ENCODE results near the gene KCNB1. TPM values are rescaled to one million over a fixed set of nuclear protein-coding genes. Genes with fewer than 3 reads are reported as not detected.

KCNB1 gene
- total and polyA plus RNA-seq, 2 of the 4 experiments (the other 2 are of a cell fraction): 0.05 TPM; not detected in 1

DNA sequence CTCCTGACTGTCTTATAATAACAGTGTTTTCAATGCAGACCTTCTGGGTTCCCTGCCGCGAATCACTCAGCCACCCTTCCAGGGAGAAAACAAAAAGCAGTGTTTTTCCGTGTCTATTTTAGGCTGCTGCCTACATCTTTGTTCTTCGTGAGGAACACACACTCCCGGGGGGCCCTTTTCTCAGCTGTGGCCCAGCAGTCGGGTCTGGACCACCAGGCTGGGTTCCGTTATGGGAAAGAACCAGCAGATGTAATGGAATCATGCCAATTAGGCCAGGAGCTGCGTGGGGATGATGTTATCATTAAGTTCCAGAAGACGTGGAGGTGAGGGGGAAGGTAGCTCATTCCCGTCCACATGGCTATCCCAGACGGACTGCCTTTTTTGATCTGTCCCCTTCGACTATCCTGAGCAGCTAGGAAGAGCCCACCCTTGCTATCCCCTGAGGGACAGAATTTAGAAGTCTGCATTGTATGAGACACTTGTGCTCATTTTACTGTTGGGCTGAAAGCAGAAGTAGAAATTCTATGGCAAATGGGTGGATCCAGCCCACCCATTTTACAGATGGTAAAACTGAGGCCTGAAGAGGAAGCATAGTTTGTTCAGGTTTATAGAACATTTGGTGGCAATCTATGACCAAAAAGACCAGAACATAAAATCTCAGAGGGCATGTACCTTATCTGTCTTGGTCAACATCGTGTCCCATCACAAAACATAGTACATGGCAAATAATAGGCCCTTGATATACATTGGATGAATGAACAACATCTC lies 54.5 kb downstream of the KCNB1 start:
- Histone ChIP-seq H2AK9ac (replicated peaks; ENCODE audit: low read depth, low read length, poor library complexity) (no peak overlapping the region), H3K18ac (ENCODE audit: low read depth, low read length) (no peak overlapping the region), H2BK5ac (ENCODE audit: low read depth, low read length, poor library complexity, severe bottlenecking) (no peak overlapping the region), H3K27ac (ENCODE audit: insufficient read depth, low read length) (no peak overlapping the region), H2BK120ac (ENCODE audit: low read depth, low read length) (no peak overlapping the region), H3K4ac (ENCODE audit: low read depth, low read length) (no peak overlapping the region), H3K56ac (ENCODE audit: extremely low read depth, insufficient read depth, low read length) (no peak overlapping the region), H3K14ac (replicated peaks; ENCODE audit: low read depth, low read length) (no peak overlapping the region), H2BK15ac (ENCODE audit: low read depth, low read length) (no peak overlapping the region), H4K8ac (ENCODE audit: low read depth in 2 of 2, low read length in 2 of 2) (no peak overlapping the region), H3K23ac (ENCODE audit: low read depth, low read length) (no peak overlapping the region), H2BK20ac (ENCODE audit: low read depth, low read length) (no peak overlapping the region), H3K9ac (ENCODE audit: low read depth, low read length) (no peak overlapping the region), H2AK5ac (ENCODE audit: low read depth, low read length) (no peak overlapping the region), H3K4me2 (ENCODE audit: low read depth, low read length) (no peak overlapping the region), H3K36me3 (ENCODE audit: control insufficient read depth, insufficient read depth, low read length) (no peaks in the 10 kb centered on the region), H2AFZ (replicated peaks; ENCODE audit: low read length, poor library complexity) (no peak overlapping the region), H3K27me3 (ENCODE audit: control insufficient read depth, insufficient read depth, low read length) (peaks cover 41% of the 10 kb centered on the region), H3K79me1 (ENCODE audit: low read depth in 1 of 2, low read length in 2 of 2) (no peaks in the 10 kb centered on the region), H3K4me1 (ENCODE audit: control insufficient read depth, insufficient read depth, low read length) (no peaks in the 10 kb centered on the region), H3K9me3 (ENCODE audit: control insufficient read depth, insufficient read depth, low read length) (no peaks in the 10 kb centered on the region), H4K91ac (ENCODE audit: insufficient read depth, low read depth, low read length) (no peak overlapping the region), H3K9me1 (ENCODE audit: insufficient read depth, low read length) (no peaks in the 10 kb centered on the region), H3K4me3 (ENCODE audit: insufficient read depth, low read depth, low read length) (no peak overlapping the region), H4K5ac (ENCODE audit: low read depth, low read length) (no peak overlapping the region), H4K20me1 (ENCODE audit: insufficient read depth, low read length) (no peaks in the 10 kb centered on the region)
- BruUV-seq (replicated peaks): no TSS peak
- DNase-seq: no peak
- ATAC-seq (ENCODE audit: low read depth): no peak
- in situ Hi-C loops (cut with MboI; ENCODE audit: low sequenced_read_pairs): no loop called here
- intact Hi-C loops (cut with micrococcal nuclease): no loop called here
- no peak for TF ChIP-seq RFX5 (IDR thresholded peaks at IDR 0.05; ENCODE audit: low read depth, low read length)
- no peak for TF ChIP-seq RCOR1 (IDR thresholded peaks at IDR 0.05; ENCODE audit: insufficient replicate concordance, low read length)
- TF ChIP-seq, protein P1, sequence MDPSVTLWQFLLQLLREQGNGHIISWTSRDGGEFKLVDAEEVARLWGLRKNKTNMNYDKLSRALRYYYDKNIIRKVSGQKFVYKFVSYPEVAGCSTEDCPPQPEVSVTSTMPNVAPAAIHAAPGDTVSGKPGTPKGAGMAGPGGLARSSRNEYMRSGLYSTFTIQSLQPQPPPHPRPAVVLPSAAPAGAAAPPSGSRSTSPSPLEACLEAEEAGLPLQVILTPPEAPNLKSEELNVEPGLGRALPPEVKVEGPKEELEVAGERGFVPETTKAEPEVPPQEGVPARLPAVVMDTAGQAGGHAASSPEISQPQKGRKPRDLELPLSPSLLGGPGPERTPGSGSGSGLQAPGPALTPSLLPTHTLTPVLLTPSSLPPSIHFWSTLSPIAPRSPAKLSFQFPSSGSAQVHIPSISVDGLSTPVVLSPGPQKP (IDR thresholded peaks at IDR 0.05; ENCODE audit: borderline replicate concordance, low read depth, low read length): no peak
- TF ChIP-seq RAD21 (IDR thresholded peaks at IDR 0.05; ENCODE audit: low read length): no peak
- no peak for TF ChIP-seq NFE2L2 (IDR thresholded peaks at IDR 0.05; ENCODE audit: low read depth, low read length)
- TF ChIP-seq SMC3 (IDR thresholded peaks at IDR 0.05; ENCODE audit: low read depth, low read length): no peak
- TF ChIP-seq POLR2A (IDR thresholded peaks at IDR 0.05; ENCODE audit: low read depth, low read length): no peak
- no peak for TF ChIP-seq MXI1 (IDR thresholded peaks at IDR 0.05; ENCODE audit: borderline replicate concordance, low read depth, low read length)
- TF ChIP-seq CHD1 (IDR thresholded peaks at IDR 0.05; ENCODE audit: low read depth, low read length): no peak
- CTCF ChIA-PET: no interaction called here
- WGBS, 2 experiments (ENCODE audit: extremely low coverage in 2 of 2, insufficient read length in 1 of 2): 60% methylated on average over 1 of the region's 13 CpGs; no CpG with 5 or more reads in 1 of the 2 experiments
- dilution Hi-C loops (cut with HindIII; ENCODE audit: low sequenced_read_pairs, unreplicated experiment): no loop called here
- POLR2A ChIA-PET (ENCODE audit: unreplicated experiment): no interaction called here

All from IMR-90 (cell line).